H1 (cell line): Measurements from ENCODE around the gene LRRC61. TPM values are rescaled to one million over a fixed set of nuclear protein-coding genes. Genes with fewer than 3 reads are reported as not detected.
A peak's percentile ranks its signal among the peaks of the same experiment; 100 is the strongest.

Source experiments
- BACH1 ChIP-seq: IDR thresholded peaks from 2 replicates; pipeline ENCODE4 v1.6.1; 2012; ENCODE audit warnings: low read length, improper control_type of control experiment
- CEBPB ChIP-seq: IDR thresholded peaks from 2 replicates; pipeline ENCODE4 v1.6.1; 2012; ENCODE audit warnings: low read depth, low read length
- EZH2 ChIP-seq: fragments of 200-600 bp; sonication (generic); IDR thresholded peaks from 2 replicates; pipeline ENCODE4 v1.7.1; 2012; ENCODE audit warnings: low read depth, mild to moderate bottlenecking, moderate library complexity, low read length, inconsistent platforms; ENCODE audit not compliant: severe bottlenecking
- HDAC2 ChIP-seq, 2 experiments: fragments of 300-600 bp in 1 of 2; sonication (generic) in 1 of 2; IDR thresholded peaks; 2 replicates each; pipeline ENCODE4 v1.6.1; 2011 to 2012; ENCODE audit warnings: low read depth in 2 of 2, low read length in 2 of 2, mild to moderate bottlenecking in 2 of 2, moderate library complexity in 2 of 2, borderline replicate concordance in 1 of 2, inconsistent platforms in 1 of 2
- KDM5A ChIP-seq: fragments of 200-600 bp; IDR thresholded peaks from 2 replicates; pipeline ENCODE4 v1.7.1; 2012; ENCODE audit warnings: mild to moderate bottlenecking, low read length, inconsistent platforms, mixed read lengths
- PHF8 ChIP-seq: fragments of 200-600 bp; sonication (generic); conservative IDR thresholded peaks from 2 replicates; pipeline ENCODE4 v1.7.1; 2012; ENCODE audit warnings: low read depth, mild to moderate bottlenecking, inconsistent platforms, low read length, moderate library complexity
- POLR2AphosphoS5 ChIP-seq: IDR thresholded peaks from 2 replicates; pipeline ENCODE4 v1.6.1; 2011; ENCODE audit warnings: low read depth, low read length
- RBBP5 ChIP-seq: IDR thresholded peaks from 2 replicates; pipeline ENCODE4 v1.7.1; 2012; ENCODE audit warnings: low read depth, mild to moderate bottlenecking, inconsistent platforms, low read length, moderate library complexity, borderline replicate concordance
- RFX5 ChIP-seq: IDR thresholded peaks from 2 replicates; pipeline ENCODE4 v1.6.1; 2011; ENCODE audit warnings: low read depth, low read length, improper control_type of control experiment, borderline replicate concordance
- RNF2 ChIP-seq: fragments of 200-900, 300-1000 bp; sonication (generic); IDR thresholded peaks from 2 replicates; pipeline ENCODE4 v1.7.1; 2016; ENCODE audit warnings: borderline replicate concordance, low read depth, mild to moderate bottlenecking, antibody characterized with exemption, low read length; ENCODE audit not compliant: poor library complexity, severe bottlenecking; ENCODE audit errors: missing control alignments
- RXRA ChIP-seq: IDR thresholded peaks from 2 replicates; pipeline ENCODE4 v1.6.1; 2011; ENCODE audit warnings: low read depth, mild to moderate bottlenecking, low read length, moderate library complexity; ENCODE audit not compliant: insufficient read depth
- SIN3A ChIP-seq, 2 experiments: IDR thresholded peaks in 1 of 2; conservative IDR thresholded peaks in 1 of 2; 2 replicates each; pipeline ENCODE4 v1.6.1; 2011 to 2012; ENCODE audit warnings: low read length in 2 of 2, improper control_type of control experiment in 1 of 2, low read depth in 1 of 2, mild to moderate bottlenecking in 1 of 2
- SRF ChIP-seq: IDR thresholded peaks from 2 replicates; pipeline ENCODE4 v1.6.1; 2011; ENCODE audit warnings: mild to moderate bottlenecking, low read depth, low read length, moderate library complexity
- TAF7 ChIP-seq: optimal IDR thresholded peaks from 2 replicates; pipeline ENCODE3; 2011; ENCODE audit warnings: low read depth, mild to moderate bottlenecking, inconsistent platforms, low read length, moderate library complexity, borderline replicate concordance
- TBP ChIP-seq: IDR thresholded peaks from 2 replicates; pipeline ENCODE4 v1.6.1; 2011; ENCODE audit warnings: low read depth, low read length, improper control_type of control experiment
- TEAD4 ChIP-seq: IDR thresholded peaks from 2 replicates; pipeline ENCODE4 v1.6.1; 2012; ENCODE audit warnings: low read depth, low read length, inconsistent platforms, mixed read lengths
- YY1 ChIP-seq: IDR thresholded peaks from 2 replicates; pipeline ENCODE4 v1.6.1; 2011; ENCODE audit warnings: low read depth, mild to moderate bottlenecking, low read length
- ZNF274 ChIP-seq: IDR thresholded peaks from 2 replicates; pipeline ENCODE4 v1.7.0; 2012; ENCODE audit warnings: low read length, borderline replicate concordance; ENCODE audit errors: extremely low read depth
- polyA plus RNA-seq, 7 experiments: library from polyadenylated mRNA; depleted of rRNA in 3 of 7; stranded (reverse) in 5 of 7; unstranded in 2 of 7; fragments of >200 nt in 5 of 7; fragments of 200-250 nt in 2 of 7; gene quantifications; 1 replicate in 5 of 7; 2 replicates in 1 of 7; 4 replicates in 1 of 7; pipeline versions ENCODE4 v1.2.1 to v1.2.3, GENCODE V29; 2011 to 2013; ENCODE audit warnings: missing spikeins in 2 of 7, mixed read lengths in 2 of 7
- total RNA-seq: library from RNA; stranded (reverse); fragmentation: NEBNext Ultra II Directional; extraction: Animal tissue kit (Norgen Biotek cat#: 25700); gene quantifications from 2 replicates; pipeline ENCODE4 v1.2.1, GENCODE V29; 2021
- TF ChIP-seq, protein P1 (sequence below): IDR thresholded peaks from 2 replicates; pipeline ENCODE4 v1.6.1; 2011; ENCODE audit warnings: low read depth, mild to moderate bottlenecking, low read length; ENCODE audit not compliant: insufficient read depth
- TF ChIP-seq, protein P2 (sequence below): IDR thresholded peaks from 2 replicates; pipeline ENCODE4 v1.6.1; 2012; ENCODE audit warnings: low read length, inconsistent platforms

The LRRC61 gene
- total and polyA plus RNA-seq, 2 of the 8 experiments (the other 6 are each of a cell fraction or from before 2014, with no cell fraction given), result 0.73 to 44.8 TPM

DNA sequence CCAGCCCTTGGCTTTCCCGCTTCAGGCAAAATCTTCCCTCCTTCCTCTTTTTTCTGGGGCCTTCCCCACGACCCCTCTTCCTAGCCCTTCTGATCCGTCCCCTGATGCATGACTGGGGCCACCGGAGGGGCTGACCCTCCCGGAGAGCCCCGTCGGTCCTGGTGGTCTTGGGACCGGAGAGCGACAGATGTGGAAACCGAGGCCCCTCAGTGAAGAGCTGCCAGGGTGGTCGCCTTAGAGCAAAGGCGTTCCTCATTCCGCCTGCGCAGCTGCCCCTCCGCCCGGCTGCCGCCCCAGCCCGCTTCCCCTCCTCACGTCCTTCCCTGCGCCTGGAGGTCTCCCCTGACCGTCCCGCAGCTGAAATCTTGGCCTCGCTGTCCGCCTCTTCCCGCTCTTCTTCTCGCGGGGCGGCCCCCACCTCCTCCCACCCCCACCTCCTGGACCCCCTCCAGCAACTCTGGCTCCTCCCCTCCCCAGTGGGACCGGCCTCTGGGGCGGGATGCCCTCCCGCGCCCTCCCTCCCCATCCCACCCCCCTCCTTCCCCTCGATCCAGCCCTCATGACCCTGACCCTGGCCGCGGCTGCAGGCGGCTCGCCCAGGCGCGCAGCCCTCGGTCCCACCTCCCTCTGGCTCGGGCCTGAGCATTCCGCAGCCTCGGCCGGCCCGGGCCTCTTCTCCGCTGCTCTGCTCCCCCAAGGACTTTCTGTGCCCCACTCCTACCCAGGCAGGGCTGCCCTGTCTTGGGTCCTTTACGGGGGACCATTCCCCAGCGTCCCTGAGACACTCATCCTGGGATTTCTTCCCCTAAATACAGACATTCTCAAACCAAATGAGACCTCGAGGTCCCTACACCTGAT, 18.3 kb downstream of the LRRC61 start, which contains the start of gene RARRES2 (continued):
- TF ChIP-seq, protein P1, sequence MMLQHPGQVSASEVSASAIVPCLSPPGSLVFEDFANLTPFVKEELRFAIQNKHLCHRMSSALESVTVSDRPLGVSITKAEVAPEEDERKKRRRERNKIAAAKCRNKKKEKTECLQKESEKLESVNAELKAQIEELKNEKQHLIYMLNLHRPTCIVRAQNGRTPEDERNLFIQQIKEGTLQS, result no peak
- TF ChIP-seq, protein P2, sequence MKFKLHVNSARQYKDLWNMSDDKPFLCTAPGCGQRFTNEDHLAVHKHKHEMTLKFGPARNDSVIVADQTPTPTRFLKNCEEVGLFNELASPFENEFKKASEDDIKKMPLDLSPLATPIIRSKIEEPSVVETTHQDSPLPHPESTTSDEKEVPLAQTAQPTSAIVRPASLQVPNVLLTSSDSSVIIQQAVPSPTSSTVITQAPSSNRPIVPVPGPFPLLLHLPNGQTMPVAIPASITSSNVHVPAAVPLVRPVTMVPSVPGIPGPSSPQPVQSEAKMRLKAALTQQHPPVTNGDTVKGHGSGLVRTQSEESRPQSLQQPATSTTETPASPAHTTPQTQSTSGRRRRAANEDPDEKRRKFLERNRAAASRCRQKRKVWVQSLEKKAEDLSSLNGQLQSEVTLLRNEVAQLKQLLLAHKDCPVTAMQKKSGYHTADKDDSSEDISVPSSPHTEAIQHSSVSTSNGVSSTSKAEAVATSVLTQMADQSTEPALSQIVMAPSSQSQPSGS, result no peak
- TF ChIP-seq YY1 (no peak), TAF7 (no peak), PHF8 (0 out of 2 replicates have a peak, but pooled peaks have one; percentile 13), HDAC2 (IDR thresholded peaks at IDR 0.05; ENCODE audit: borderline replicate concordance in 1 of 2, low read depth in 2 of 2, low read length in 2 of 2) (no peak), RBBP5 (no peak), EZH2 (peak; percentile 1), RNF2 (no peak), POLR2AphosphoS5 (peak; percentile 59; the same call in 1 of the 2 replicates), TBP (peak; percentile 24; the same call in 1 of the 2 replicates), RXRA (no peak), ZNF274 (no peak), SRF (no peak), BACH1 (no peak), KDM5A (no peak), CEBPB (no peak), SIN3A (conservative IDR thresholded peaks at IDR 0.05 in 1 of 2, IDR thresholded peaks at IDR 0.05 in 1 of 2; ENCODE audit: low read depth in 1 of 2, low read length in 2 of 2) (no peak), TEAD4 (0 out of 2 replicates have a peak, but pooled peaks have one; percentile 10), RFX5 (no peak)
